Right lung (tissue), 10 donors: ENCODE data around the gene ESR2. TPM values are rescaled to one million over a fixed set of nuclear protein-coding genes. Genes with fewer than 3 reads are reported as not detected.
A peak's percentile ranks its signal among the peaks of the same experiment; 100 is the strongest.
"Not testable (repeated sequence)": the region's sequence is repeated elsewhere in the genome, so short reads cannot be mapped to it uniquely, and the experiment has no call there.

Source experiments
- DNase-seq, 2 donors: peaks; one replicate each; pipeline ENCODE4 v3.0.0-alpha.2; 2013
- long read RNA-seq, 8 donors: transcript quantifications; one replicate each; lab custom pipeline, GENCODE V29; 2026
- polyA plus RNA-seq, 5 donors: library from polyadenylated mRNA; unstranded; fragments of 120-200 nt; gene quantifications; one replicate each; pipeline versions ENCODE4 v1.2.1 to v1.2.3, GENCODE V29; 2013; ENCODE audit warnings: inconsistent platforms in 1 of 5, low replicate concordance in 1 of 5; ENCODE audit not compliant: insufficient read length in 5 of 5, insufficient read depth in 1 of 5

Gene ESR2
- polyA plus RNA-seq: 1 to 10 TPM; 1.2 to 2.4 (median 2.1) TPM
- long read RNA-seq, donor 1: 0 reads
- long read RNA-seq, donor 2: 0 reads
- long read RNA-seq, donor 3: 0 reads
- long read RNA-seq, donor 4: 0 reads
- long read RNA-seq, donor 5: 0 reads
- long read RNA-seq, donor 6: 0 reads
- long read RNA-seq, donor 7: 0 reads
- long read RNA-seq, donor 8: 0 reads

- peak; percentile 27 to 34 for DNase-seq
Observed at GRCh38 chr14:64293976-64294671, at the start of gene ESR2. ESR2 (minus strand) TSS chr14:64294371; CDS start chr14:64282985, 11,386 bp downstream.

- DNase-seq: no peak
Observed at GRCh38 chr14:64340560-64341196, 46.5 kb upstream of the ESR2 start.

- DNase-seq: peak; percentile 94 to 96
Observed at GRCh38 chr14:64338616-64339316, 44.6 kb upstream of the ESR2 start.

- DNase-seq: peak; percentile 59 to 64
Observed at GRCh38 chr14:64337888-64338615, 43.9 kb upstream of the ESR2 start.

GRCh38 chr14:64329149-64329548, 35.0 kb upstream of the ESR2 start:
- no peak for DNase-seq

- DNase-seq: no peak
Observed at GRCh38 chr14:64326502-64326901, 32.3 kb upstream of the ESR2 start.

GRCh38 chr14:64324895-64325294, 30.7 kb upstream of the ESR2 start:
- DNase-seq: no peak

GRCh38 chr14:64324461-64324860, 30.3 kb upstream of the ESR2 start:
- no peak for DNase-seq

GRCh38 chr14:64320362-64320761, 26.2 kb upstream of the ESR2 start:
- not testable (repeated sequence) for DNase-seq

GRCh38 chr14:64318695-64319094, 24.5 kb upstream of the ESR2 start:
- DNase-seq: not testable (repeated sequence)

- DNase-seq: peak; percentile 28 to 43
Observed at GRCh38 chr14:64303471-64303917, 9.3 kb upstream of the ESR2 start.

GRCh38 chr14:64298773-64299172, 4.6 kb upstream of the ESR2 start:
- no peak for DNase-seq

- DNase-seq: no peak
Observed at GRCh38 chr14:64296561-64296960, 2.4 kb upstream of the ESR2 start.

- DNase-seq: peak; percentile 50 to 55
Observed at GRCh38 chr14:64294672-64295413, 672 bp upstream of the ESR2 start.

GRCh38 chr14:64292197-64292596, 2.0 kb downstream of the ESR2 start:
- DNase-seq: no peak

GRCh38 chr14:64289571-64289970, 4.6 kb downstream of the ESR2 start:
- no peak for DNase-seq

- DNase-seq: no peak
Observed at GRCh38 chr14:64281805-64282204, 12.4 kb downstream of the ESR2 start.

- no peak for DNase-seq
Observed at GRCh38 chr14:64279704-64280668, 14.2 kb downstream of the ESR2 start.

- DNase-seq: no peak
Observed at GRCh38 chr14:64278458-64278857, 15.7 kb downstream of the ESR2 start.

GRCh38 chr14:64272019-64272418, 22.2 kb downstream of the ESR2 start:
- no peak for DNase-seq
